ENCODE data around the gene GDF10. TPM values are rescaled to one million over a fixed set of nuclear protein-coding genes. Genes with fewer than 3 reads are reported as not detected.

GDF10 gene
- total and polyA plus RNA-seq, 9 of the 15 experiments (the other 6 are each of a cell fraction or from before 2014, with no cell fraction given) = 0.03 to 0.20 (median 0.11) TPM; not detected in 6

DNA sequence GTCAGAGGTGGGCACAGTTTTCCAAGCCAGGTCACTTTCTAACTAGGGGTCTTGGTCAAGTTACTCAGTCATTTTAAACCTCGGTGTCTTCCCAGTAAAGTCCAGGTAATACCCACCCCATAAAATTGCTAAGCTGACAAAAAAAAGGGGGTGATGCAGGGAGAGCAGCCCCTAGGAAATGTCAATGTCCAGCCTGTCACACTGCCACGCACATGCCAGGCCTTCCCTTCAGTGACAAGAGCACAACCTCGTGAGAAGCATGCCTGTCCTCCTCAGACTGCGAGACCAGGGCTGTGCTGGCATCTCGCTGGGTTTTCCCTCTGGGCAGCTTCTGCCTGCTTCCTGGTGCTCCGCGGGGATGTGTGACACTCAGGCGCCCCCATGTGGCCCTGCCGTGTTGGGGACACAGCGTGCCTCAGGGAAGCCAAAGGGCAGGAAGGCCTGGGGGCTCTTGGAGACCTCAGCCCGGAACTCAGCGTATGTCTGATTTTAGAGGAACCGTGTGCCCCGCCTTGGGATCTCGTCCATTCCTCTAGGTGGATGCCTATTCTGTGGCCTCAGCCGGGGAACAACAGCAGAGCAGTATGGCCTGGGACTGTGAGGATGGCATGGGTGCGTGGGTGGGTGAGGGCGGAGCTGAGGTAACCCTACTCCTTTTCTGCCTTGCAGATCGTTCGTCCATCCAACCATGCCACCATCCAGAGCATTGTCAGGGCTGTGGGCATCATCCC is 12.1 kb downstream of the GDF10 start (continued):
- TF ChIP-seq, protein P1, sequence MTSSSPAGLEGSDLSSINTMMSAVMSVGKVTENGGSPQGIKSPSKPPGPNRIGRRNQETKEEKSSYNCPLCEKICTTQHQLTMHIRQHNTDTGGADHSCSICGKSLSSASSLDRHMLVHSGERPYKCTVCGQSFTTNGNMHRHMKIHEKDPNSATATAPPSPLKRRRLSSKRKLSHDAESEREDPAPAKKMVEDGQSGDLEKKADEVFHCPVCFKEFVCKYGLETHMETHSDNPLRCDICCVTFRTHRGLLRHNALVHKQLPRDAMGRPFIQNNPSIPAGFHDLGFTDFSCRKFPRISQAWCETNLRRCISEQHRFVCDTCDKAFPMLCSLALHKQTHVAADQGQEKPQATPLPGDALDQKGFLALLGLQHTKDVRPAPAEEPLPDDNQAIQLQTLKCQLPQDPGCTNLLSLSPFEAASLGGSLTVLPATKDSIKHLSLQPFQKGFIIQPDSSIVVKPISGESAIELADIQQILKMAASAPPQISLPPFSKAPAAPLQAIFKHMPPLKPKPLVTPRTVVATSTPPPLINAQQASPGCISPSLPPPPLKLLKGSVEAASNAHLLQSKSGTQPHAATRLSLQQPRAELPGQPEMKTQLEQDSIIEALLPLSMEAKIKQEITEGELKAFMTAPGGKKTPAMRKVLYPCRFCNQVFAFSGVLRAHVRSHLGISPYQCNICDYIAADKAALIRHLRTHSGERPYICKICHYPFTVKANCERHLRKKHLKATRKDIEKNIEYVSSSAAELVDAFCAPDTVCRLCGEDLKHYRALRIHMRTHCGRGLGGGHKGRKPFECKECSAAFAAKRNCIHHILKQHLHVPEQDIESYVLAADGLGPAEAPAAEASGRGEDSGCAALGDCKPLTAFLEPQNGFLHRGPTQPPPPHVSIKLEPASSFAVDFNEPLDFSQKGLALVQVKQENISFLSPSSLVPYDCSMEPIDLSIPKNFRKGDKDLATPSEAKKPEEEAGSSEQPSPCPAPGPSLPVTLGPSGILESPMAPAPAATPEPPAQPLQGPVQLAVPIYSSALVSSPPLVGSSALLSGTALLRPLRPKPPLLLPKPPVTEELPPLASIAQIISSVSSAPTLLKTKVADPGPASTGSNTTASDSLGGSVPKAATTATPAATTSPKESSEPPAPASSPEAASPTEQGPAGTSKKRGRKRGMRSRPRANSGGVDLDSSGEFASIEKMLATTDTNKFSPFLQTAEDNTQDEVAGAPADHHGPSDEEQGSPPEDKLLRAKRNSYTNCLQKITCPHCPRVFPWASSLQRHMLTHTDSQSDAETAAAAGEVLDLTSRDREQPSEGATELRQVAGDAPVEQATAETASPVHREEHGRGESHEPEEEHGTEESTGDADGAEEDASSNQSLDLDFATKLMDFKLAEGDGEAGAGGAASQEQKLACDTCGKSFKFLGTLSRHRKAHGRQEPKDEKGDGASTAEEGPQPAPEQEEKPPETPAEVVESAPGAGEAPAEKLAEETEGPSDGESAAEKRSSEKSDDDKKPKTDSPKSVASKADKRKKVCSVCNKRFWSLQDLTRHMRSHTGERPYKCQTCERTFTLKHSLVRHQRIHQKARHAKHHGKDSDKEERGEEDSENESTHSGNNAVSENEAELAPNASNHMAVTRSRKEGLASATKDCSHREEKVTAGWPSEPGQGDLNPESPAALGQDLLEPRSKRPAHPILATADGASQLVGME (CRISPR knock-in tag; IDR thresholded peaks at IDR 0.05) = peak; percentile 63; the same call in 1 of the 2 replicates
- TF ChIP-seq ARID1B (IDR thresholded peaks at IDR 0.05) (no peak), ZNF561 (CRISPR knock-in tag; conservative IDR thresholded peaks at IDR 0.05) (no peak), RB1 (IDR thresholded peaks at IDR 0.05; ENCODE audit: low read depth) (no peak), PTTG1 (tag; IDR thresholded peaks at IDR 0.05; ENCODE audit: low read depth) (no peak), HNRNPH1 (optimal IDR thresholded peaks at IDR 0.05; ENCODE audit: low read depth, low read length) (no peak), ZNF445 (CRISPR knock-in tag; IDR thresholded peaks at IDR 0.05; ENCODE audit: low read depth) (no peak), SAFB2 (IDR thresholded peaks at IDR 0.05; ENCODE audit: borderline replicate concordance, low read depth, low read length, severe bottlenecking) (no peak), ZFPM2 (CRISPR knock-in tag; IDR thresholded peaks at IDR 0.05) (no peak), SMAD2 (IDR thresholded peaks at IDR 0.05; ENCODE audit: low read depth, low read length) (no peak), ZFP36 (IDR thresholded peaks at IDR 0.05; ENCODE audit: low read depth, low read length, partially characterized antibody) (no peak), HMGN3 (IDR thresholded peaks at IDR 0.05; ENCODE audit: borderline replicate concordance, extremely low read depth, insufficient read length, low read depth, low read length) (no peak)
- TF ChIP-seq, protein P2, sequence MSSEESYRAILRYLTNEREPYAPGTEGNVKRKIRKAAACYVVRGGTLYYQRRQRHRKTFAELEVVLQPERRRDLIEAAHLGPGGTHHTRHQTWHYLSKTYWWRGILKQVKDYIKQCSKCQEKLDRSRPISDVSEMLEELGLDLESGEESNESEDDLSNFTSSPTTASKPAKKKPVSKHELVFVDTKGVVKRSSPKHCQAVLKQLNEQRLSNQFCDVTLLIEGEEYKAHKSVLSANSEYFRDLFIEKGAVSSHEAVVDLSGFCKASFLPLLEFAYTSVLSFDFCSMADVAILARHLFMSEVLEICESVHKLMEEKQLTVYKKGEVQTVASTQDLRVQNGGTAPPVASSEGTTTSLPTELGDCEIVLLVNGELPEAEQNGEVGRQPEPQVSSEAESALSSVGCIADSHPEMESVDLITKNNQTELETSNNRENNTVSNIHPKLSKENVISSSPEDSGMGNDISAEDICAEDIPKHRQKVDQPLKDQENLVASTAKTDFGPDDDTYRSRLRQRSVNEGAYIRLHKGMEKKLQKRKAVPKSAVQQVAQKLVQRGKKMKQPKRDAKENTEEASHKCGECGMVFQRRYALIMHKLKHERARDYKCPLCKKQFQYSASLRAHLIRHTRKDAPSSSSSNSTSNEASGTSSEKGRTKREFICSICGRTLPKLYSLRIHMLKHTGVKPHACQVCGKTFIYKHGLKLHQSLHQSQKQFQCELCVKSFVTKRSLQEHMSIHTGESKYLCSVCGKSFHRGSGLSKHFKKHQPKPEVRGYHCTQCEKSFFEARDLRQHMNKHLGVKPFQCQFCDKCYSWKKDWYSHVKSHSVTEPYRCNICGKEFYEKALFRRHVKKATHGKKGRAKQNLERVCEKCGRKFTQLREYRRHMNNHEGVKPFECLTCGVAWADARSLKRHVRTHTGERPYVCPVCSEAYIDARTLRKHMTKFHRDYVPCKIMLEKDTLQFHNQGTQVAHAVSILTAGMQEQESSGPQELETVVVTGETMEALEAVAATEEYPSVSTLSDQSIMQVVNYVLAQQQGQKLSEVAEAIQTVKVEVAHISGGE (CRISPR knock-in tag; IDR thresholded peaks at IDR 0.05) = peak in 1 of 3 experiments; percentile 30; a peak in 1 of 6 replicates
- TF ChIP-seq, protein P3, sequence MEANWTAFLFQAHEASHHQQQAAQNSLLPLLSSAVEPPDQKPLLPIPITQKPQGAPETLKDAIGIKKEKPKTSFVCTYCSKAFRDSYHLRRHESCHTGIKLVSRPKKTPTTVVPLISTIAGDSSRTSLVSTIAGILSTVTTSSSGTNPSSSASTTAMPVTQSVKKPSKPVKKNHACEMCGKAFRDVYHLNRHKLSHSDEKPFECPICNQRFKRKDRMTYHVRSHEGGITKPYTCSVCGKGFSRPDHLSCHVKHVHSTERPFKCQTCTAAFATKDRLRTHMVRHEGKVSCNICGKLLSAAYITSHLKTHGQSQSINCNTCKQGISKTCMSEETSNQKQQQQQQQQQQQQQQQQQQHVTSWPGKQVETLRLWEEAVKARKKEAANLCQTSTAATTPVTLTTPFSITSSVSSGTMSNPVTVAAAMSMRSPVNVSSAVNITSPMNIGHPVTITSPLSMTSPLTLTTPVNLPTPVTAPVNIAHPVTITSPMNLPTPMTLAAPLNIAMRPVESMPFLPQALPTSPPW (CRISPR knock-in tag; IDR thresholded peaks at IDR 0.05) = no peak

All from K562 (cell line).